GM18517 (cell line): ENCODE results near the gene RNF213.
"Not testable (repeated sequence)": the region's sequence is repeated elsewhere in the genome, so short reads cannot be mapped to it uniquely, and the experiment has no call there.

Experiments used
- ATAC-seq: cut with Tn5 transposase; IDR thresholded peaks from one replicate; pipeline ENCODE4 v1.9.1; 2021; ENCODE audit warnings: mild to moderate bottlenecking, moderate library complexity; ENCODE audit not compliant: unreplicated experiment

The RNF213 gene

GRCh38 chr17:80223838-80224497 lies 36.7 kb upstream of the RNF213 start:
- ATAC-seq, result no peak

DNA sequence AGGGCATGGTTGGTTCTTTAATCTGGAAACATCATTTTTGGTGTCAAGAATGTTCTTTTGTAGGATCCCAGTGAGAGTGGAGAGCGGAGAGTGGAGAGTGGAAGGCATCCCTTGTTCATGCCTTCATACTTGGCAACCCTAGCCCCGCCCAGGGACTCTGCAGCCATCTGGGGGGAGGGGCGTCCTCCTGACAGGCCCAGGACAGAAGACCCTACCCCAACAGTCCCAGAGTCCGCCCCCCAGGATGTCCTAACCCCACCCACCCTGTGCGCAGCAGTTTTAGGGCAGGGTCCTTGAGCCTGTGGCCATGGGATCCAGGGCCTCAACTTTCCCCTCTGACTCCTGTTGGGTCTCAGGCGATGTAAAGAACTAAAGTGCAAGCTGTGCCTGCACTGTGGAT lies 36.0 kb upstream of the RNF213 start:
- no peak for ATAC-seq

GRCh38 chr17:80225230-80225629 lies 35.4 kb upstream of the RNF213 start:
- ATAC-seq, result no peak

DNA sequence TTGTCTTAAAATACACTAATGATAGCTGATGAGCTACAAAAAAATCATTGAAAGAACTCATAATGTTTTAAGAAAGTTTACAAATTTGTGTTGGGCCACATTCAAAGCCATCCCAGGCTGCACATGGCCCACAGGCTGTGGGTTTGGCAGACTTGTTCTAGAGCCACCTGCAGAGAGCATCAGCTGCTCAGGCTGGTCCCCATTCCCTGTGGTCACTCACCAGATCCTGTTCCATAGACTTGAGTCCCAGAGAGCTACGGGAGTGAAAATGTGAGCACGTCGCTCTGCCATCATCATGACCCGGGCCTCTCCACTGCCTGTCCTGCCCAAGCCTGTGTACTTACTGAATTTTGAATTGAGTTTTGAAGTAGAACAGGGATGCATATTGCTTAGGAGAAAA lies 33.5 kb upstream of the RNF213 start:
- ATAC-seq, result no peak

- no peak for ATAC-seq
These were observed 33.0 kb upstream of the RNF213 start for GRCh38 chr17:80227666-80228065.

GRCh38 chr17:80228477-80228876 lies 32.2 kb upstream of the RNF213 start:
- no peak for ATAC-seq

DNA sequence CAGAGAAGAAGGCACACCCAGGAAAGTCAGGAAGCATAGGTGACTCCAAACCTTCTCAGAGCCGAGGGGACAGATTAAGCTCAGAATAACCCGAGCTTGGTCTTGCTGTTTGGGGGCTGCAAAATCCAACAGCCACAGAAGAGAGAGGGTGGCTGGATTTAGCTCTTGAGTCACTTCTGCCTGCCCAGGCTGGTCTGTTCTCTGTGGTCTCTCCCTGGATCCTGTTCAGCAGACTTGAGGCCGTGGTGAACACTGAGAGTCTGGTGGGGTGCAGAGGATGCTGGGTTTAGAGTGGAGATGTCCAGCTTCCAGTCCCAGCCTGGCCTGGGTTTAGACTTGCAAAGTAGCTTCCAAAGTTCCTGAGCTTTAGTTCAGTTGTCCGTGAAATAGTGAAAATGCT lies 31.6 kb upstream of the RNF213 start:
- ATAC-seq, result no peak

- no peak for ATAC-seq
These were observed 28.2 kb upstream of the RNF213 start for GRCh38 chr17:80232438-80232837.

- ATAC-seq, result no peak
These were observed 27.4 kb upstream of the RNF213 start for GRCh38 chr17:80233202-80233601.

GRCh38 chr17:80236911-80237310 lies 23.7 kb upstream of the RNF213 start:
- ATAC-seq, result no peak

GRCh38 chr17:80237386-80237785 lies 23.3 kb upstream of the RNF213 start:
- no peak for ATAC-seq

GRCh38 chr17:80242505-80242904 lies 18.1 kb upstream of the RNF213 start:
- ATAC-seq, result no peak

- ATAC-seq, result no peak
These were observed 16.9 kb upstream of the RNF213 start for GRCh38 chr17:80243526-80244433.

DNA sequence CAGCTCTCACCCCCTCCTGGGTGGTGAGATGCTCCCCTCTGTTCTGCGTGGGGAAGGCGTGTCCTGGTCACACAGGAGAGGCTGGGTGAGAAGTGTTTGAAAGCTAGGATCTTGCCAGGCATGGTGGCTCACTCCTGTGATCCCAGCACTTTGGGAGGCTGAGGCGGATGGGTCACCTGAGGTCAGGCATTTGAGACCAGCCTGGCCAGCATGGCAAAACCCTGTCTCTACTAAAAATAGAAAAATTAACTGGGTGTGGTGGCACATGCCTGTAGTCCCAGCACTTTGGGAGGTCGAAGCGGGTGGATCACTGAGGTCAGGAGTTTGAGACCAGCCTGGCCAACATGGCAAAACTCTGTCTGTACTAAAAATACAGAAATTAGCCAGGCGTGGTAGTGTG lies 16.2 kb upstream of the RNF213 start:
- ATAC-seq, result not testable (repeated sequence)

GRCh38 chr17:80244871-80245509 lies 15.7 kb upstream of the RNF213 start:
- no peak for ATAC-seq

GRCh38 chr17:80245566-80246265 lies 14.9 kb upstream of the RNF213 start:
- ATAC-seq, result no peak

GRCh38 chr17:80246266-80246681 lies 14.4 kb upstream of the RNF213 start:
- ATAC-seq, result no peak

DNA sequence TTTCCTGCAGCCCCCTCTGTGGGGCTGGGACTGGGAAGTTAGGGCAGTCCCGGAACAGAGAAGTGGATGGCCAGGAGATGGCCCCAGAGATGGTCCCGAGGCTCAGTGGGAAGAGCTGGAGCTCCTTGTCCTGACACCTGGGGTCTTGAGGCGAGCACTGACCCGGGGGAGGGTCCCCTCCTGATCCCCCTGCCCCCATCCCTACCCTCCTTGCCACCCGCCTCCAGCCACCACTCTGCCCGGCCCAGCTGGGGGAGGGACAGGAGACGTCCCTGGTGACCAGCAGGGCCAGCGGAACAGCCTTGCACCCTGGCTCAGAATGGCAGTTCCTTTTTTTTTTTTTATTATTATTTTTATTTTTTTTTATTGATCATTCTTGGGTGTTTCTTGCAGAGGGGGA lies 13.9 kb upstream of the RNF213 start:
- ATAC-seq, result no peak

GRCh38 chr17:80247561-80247960 lies 13.1 kb upstream of the RNF213 start:
- ATAC-seq, result no peak

DNA sequence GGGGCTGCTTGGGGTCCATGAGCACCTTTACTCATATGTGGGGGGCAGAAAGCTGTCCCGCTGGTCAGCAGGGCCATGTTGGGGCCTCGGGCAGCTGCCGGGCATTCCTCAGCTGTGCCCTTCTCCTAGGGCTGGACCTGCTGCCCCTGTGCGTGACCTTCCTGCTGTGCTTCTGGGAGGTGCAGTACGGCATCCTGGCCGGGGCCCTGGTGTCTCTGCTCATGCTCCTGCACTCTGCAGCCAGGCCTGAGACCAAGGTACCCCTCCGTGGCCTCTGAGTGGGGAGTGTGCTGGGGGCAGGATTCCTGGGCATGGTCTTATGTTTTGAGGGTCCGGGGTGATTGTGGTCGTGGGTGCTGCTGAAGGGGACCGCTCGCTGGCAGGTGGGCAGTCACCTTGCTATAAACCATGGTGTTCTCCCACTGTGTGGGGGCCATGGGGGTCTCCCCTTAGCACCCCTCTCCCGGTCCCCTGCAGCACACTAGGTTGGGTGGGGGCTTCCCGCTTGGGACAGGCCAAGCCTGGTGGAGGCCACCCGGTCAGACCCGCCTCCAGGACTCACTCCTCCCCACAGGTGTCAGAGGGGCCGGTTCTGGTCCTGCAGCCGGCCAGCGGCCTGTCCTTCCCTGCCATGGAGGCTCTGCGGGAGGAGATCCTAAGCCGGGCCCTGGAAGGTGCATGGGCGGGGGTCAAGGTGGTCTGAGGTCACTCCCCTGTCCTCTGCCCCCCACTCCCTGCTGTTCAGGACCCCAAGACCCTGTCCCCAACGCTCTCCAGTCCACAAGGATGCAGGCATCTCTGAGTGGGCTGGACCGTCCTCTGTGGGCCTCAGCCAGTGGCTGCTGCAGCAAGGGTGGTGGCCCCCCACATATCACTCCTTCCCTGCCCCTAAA lies 12.4 kb upstream of the RNF213 start:
- ATAC-seq, result no peak
